OCI-LY1 (cell line): Measurements from ENCODE around the gene ACOT9.

ENCODE experiments used
- CTCF ChIP-seq: fragments of 200-600 bp; sonication (generic), shearing (Covaris generic); IDR thresholded peaks from 2 replicates; pipeline ENCODE4 v1.5.1; 2017; ENCODE audit warnings: mild to moderate bottlenecking, antibody characterized with exemption, low read length, moderate library complexity, mixed read lengths
- EZH2 ChIP-seq: fragments of 200-600 bp; sonication (generic), shearing (Covaris generic); IDR thresholded peaks from 2 replicates; pipeline ENCODE4 v1.8.0; 2017; ENCODE audit warnings: borderline replicate concordance, mixed run types, mild to moderate bottlenecking, antibody characterized with exemption, low read length, moderate library complexity, mixed read lengths

- TF ChIP-seq CTCF = no peak
- no peak for TF ChIP-seq EZH2
Observed at GRCh38 chrX:23704673-23705206, 38.3 kb downstream of the ACOT9 start.
